ENCODE data around the gene LYPD5. TPM values are rescaled to one million over a fixed set of nuclear protein-coding genes. Genes with fewer than 3 reads are reported as not detected.

LYPD5 gene
- total and polyA plus RNA-seq, 8 donors: 0.20 to 6.3 (median 0.55) TPM

DNA sequence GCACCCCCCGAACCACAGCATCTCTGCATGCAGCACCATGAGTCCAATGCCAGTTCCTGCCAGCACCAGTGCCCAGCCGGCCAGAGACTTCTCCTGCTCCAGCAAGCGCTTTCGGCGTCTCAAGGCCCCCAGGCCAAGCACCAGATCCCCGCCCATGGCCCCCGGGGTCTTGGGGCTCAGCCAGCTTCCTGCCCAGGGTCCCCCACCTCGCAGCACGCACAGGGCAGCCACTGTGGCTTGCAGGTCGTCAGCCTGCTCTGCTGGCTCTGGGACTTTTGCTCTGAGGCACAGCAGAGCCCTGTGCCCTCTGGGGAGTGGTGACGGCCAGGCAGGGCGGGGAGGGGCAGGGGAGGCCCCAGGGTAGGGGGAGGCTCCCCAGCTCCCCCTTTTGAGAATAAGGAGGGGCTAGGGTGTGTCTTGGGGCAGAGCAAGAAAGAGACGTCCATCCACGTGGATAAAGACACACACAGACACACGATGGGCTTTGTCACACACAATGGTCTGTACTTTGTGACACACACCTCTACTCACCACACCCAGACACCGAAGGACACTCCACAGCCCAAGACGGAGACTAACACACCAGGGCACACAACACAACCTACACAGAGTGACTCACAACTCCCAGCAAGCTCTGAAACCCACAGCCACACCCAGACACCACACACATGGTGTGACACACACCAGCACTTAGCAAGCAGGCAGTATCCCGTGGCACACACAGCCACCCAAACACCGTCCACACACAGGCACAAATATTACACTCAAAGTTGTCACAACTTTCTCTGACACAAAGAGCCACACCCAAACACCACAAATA is 21.3 kb downstream of the LYPD5 start, which contains the start of gene KCNN4:
KCNN4 (minus strand) TSS at position 268 of the 820 bp plus-strand sequence; CDS start at position 156, 112 bp downstream.
- intact Hi-C loops (cut with DNase I): loop anchor here in 1 of 2 donors (5.0 kb wide), 1 partner anchor 34 kb away; no protein-coding TSS in a partner anchor
- TF ChIP-seq, protein P1, sequence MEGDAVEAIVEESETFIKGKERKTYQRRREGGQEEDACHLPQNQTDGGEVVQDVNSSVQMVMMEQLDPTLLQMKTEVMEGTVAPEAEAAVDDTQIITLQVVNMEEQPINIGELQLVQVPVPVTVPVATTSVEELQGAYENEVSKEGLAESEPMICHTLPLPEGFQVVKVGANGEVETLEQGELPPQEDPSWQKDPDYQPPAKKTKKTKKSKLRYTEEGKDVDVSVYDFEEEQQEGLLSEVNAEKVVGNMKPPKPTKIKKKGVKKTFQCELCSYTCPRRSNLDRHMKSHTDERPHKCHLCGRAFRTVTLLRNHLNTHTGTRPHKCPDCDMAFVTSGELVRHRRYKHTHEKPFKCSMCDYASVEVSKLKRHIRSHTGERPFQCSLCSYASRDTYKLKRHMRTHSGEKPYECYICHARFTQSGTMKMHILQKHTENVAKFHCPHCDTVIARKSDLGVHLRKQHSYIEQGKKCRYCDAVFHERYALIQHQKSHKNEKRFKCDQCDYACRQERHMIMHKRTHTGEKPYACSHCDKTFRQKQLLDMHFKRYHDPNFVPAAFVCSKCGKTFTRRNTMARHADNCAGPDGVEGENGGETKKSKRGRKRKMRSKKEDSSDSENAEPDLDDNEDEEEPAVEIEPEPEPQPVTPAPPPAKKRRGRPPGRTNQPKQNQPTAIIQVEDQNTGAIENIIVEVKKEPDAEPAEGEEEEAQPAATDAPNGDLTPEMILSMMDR (IDR thresholded peaks at IDR 0.05): no peak
- Histone ChIP-seq H3K4me3 (peak within 1 kb of the TSS in 1 of 2 donors; percentile 31), H3K9me3 (no peaks in the 10 kb centered on the region), H3K4me1 (peaks cover 5 to 63% of the 10 kb centered on the region in 2 donors), H3K36me3 (no peaks in the 10 kb centered on the region), H3K27me3 (peaks cover 0 to 16% of the 10 kb centered on the region in 2 donors), H3K27ac (peak within 1 kb of the TSS in 1 of 2 donors; percentile 33)
- ATAC-seq: peak; percentile 28
- DNase-seq: peak in 2 of 4 donors; percentile 54 to 76

DNA sequence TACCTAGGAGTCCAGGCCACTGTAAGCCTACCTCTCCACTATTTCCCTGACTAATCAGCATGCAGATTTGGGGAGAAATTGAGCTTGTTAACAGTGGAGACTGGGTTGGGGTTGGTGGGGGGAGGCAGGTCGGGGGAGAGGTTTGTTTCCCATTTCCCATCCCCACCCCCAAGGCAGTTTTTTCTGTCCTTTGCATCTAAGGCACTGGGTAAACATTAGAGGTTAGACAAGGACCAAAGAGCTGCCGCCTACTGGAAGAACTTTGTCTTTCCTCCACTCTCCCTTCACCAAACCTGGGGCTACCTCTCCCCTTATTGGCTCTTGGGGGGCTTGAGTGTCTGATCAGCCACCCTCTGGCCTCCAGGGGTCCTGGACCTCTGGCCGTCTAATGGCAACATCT is 22.4 kb downstream of the LYPD5 start:
- peak overlapping the region in 1 of 2 donors; percentile 80 for H3K27ac ChIP-seq
- DNase-seq (no peak), ATAC-seq (no peak)
- H3K4me3 ChIP-seq: peak overlapping the region in 1 of 2 donors; percentile 31
- H3K36me3 ChIP-seq: no peaks in the 10 kb centered on the region
- H3K9me3 ChIP-seq: no peaks in the 10 kb centered on the region
- peaks cover 8 to 61% of the 10 kb centered on the region in 2 donors for H3K4me1 ChIP-seq
- TF ChIP-seq, protein P1 (IDR thresholded peaks at IDR 0.05): no peak
- peaks cover 0 to 16% of the 10 kb centered on the region in 2 donors for H3K27me3 ChIP-seq
- intact Hi-C loops (cut with DNase I): loop anchor here in 1 of 2 donors (5.0 kb wide), 1 partner anchor 33 kb away; no protein-coding TSS in a partner anchor

DNA sequence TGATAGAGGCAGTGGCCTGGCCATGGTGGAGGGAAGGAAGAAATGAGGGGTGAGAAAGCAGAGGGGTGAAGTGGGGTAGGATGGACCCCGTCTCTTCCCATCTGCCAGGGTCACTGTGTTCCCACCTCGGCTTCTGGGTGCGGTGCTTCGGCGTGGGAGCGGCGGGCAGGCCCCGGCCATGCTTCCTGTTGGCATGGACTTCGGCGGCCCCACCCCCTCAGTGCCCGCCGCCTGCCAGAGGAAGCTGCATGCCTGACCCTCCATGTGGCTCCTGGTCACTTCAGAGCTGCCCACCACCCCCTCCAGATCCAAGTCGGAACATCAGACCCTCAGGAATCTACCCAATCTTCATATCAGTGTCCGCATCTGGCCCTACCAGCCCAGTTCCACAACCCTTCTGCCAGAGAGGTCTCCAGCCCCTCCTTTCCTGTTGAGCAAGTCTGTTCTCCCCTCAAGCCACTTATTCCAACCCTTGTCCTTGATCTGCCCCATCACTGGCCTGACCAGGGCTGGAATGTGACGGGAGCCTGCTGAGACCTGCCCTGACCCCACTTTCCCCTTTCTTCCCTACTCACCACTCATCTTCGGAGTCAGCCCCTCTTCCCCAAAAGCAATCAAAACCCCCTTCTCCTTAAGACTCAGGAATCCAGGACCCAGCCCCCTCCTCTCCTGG is 23.0 kb downstream of the LYPD5 start:
- H3K4me3 ChIP-seq: peak overlapping the region in 1 of 2 donors; percentile 31
- peak overlapping the region in 1 of 2 donors; percentile 80 for H3K27ac ChIP-seq
- peaks cover 0 to 1% of the 10 kb centered on the region in 2 donors for H3K36me3 ChIP-seq
- H3K4me1 ChIP-seq: peaks cover 14 to 61% of the 10 kb centered on the region in 2 donors
- TF ChIP-seq, protein P1 (IDR thresholded peaks at IDR 0.05): no peak
- peaks cover 0 to 19% of the 10 kb centered on the region in 2 donors for H3K27me3 ChIP-seq
- no peaks in the 10 kb centered on the region for H3K9me3 ChIP-seq
- DNase-seq (peak in 2 of 4 donors; percentile 56 to 90), ATAC-seq (no peak)
- intact Hi-C loops (cut with DNase I): no loop called here

DNA sequence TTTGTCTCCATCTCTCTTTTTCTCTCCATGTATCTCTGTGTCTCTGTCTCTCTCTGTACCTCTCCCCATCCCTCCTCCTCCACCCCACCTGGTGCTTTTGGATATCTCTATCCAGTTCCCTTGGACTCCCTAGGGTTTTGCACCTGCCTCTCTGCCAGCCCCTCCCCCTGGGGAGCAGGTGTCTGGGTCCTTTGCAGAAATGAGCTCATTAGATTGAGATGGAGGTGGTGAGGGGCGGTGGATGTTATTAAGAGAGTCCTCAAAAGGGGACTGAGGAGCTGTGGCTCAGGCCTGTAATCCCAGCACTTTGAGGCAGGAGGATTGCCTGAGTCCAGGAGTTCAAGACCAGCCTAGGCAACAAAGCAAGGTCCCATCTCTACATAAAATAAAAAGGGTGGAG is 23.6 kb downstream of the LYPD5 start:
- DNase-seq: no peak
- Histone ChIP-seq H3K9me3 (no peaks in the 10 kb centered on the region), H3K4me3 (peak overlapping the region in 1 of 2 donors; percentile 31), H3K4me1 (peaks cover 14 to 58% of the 10 kb centered on the region in 2 donors), H3K27ac (peak overlapping the region in 1 of 2 donors; percentile 80), H3K27me3 (peaks cover 0 to 25% of the 10 kb centered on the region in 2 donors), H3K36me3 (peaks cover 0 to 7% of the 10 kb centered on the region in 2 donors)
- intact Hi-C loops (cut with DNase I): no loop called here
- TF ChIP-seq, protein P1 (IDR thresholded peaks at IDR 0.05): no peak
- ATAC-seq: no peak
